Hepatocyte (in vitro differentiated cells): ENCODE results near the gene KLRC4.

Source experiments
- EZH2 ChIP-seq: fragments of 200-600 bp; sonication (generic); IDR thresholded peaks from 2 replicates; pipeline ENCODE4 v1.6.1; 2016; ENCODE audit warnings: antibody characterized with exemption, mild to moderate bottlenecking, borderline replicate concordance
- TF ChIP-seq, protein P1 (sequence below): fragments of 200-600 bp; sonication (generic); IDR thresholded peaks from 2 replicates; pipeline ENCODE4 v1.5.1; 2016; ENCODE audit warnings: antibody characterized with exemption, mild to moderate bottlenecking; ENCODE audit not compliant: poor library complexity

DNA sequence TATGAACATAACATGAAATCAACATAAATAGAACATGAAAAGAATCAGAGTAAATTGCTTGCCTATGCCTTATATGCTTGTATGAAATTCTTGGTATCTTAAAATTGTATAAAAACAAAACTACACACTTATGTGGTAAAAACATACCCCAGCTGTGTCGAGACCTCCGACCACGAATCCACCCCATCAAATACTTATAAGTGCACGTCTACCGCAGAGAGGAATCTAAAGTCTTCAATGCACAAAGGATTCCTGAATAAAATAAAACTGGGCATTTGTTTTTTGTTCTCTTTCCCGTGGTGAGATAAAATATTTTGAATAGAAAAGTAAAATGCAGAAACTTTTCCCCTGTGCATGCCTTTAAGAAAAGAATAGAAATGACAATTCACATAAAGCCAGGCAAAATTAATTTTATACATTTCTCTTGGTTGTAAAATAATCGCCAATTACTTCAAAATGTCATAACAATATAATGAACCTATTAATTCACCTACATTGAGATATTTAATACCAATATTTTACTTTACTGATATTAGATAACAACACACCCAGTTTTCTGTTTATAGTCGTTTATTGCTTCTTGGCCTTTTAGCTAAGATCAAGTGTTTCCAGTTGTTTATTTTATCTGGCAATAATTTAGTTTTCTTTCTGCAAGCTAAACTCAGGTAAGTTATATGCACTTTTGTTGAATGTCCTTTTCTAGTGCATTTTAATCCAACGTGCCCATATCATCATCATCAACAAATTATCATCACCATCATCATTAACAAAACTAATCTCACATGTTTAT lies 20.7 kb downstream of the KLRC4 start:
- TF ChIP-seq, protein P1, sequence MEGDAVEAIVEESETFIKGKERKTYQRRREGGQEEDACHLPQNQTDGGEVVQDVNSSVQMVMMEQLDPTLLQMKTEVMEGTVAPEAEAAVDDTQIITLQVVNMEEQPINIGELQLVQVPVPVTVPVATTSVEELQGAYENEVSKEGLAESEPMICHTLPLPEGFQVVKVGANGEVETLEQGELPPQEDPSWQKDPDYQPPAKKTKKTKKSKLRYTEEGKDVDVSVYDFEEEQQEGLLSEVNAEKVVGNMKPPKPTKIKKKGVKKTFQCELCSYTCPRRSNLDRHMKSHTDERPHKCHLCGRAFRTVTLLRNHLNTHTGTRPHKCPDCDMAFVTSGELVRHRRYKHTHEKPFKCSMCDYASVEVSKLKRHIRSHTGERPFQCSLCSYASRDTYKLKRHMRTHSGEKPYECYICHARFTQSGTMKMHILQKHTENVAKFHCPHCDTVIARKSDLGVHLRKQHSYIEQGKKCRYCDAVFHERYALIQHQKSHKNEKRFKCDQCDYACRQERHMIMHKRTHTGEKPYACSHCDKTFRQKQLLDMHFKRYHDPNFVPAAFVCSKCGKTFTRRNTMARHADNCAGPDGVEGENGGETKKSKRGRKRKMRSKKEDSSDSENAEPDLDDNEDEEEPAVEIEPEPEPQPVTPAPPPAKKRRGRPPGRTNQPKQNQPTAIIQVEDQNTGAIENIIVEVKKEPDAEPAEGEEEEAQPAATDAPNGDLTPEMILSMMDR = no peak
- no peak for TF ChIP-seq EZH2
